GM08714 (cell line): ENCODE results near the gene ATF1.
"Not testable (repeated sequence)": the region's sequence is repeated elsewhere in the genome, so short reads cannot be mapped to it uniquely, and the experiment has no call there.

Experiments
- H3K4me3 ChIP-seq: fragments of 200-500 bp; sonication (Bioruptor generic); 2 replicates; pipeline ENCODE4 v1.5.1; 2014; ENCODE audit warnings: mild to moderate bottlenecking, low read length, inconsistent platforms
- ZNF274 ChIP-seq: IDR thresholded peaks from 2 replicates; pipeline ENCODE4 v1.6.1; 2012; ENCODE audit warnings: mild to moderate bottlenecking, low read depth, low read length

ATF1 gene

DNA sequence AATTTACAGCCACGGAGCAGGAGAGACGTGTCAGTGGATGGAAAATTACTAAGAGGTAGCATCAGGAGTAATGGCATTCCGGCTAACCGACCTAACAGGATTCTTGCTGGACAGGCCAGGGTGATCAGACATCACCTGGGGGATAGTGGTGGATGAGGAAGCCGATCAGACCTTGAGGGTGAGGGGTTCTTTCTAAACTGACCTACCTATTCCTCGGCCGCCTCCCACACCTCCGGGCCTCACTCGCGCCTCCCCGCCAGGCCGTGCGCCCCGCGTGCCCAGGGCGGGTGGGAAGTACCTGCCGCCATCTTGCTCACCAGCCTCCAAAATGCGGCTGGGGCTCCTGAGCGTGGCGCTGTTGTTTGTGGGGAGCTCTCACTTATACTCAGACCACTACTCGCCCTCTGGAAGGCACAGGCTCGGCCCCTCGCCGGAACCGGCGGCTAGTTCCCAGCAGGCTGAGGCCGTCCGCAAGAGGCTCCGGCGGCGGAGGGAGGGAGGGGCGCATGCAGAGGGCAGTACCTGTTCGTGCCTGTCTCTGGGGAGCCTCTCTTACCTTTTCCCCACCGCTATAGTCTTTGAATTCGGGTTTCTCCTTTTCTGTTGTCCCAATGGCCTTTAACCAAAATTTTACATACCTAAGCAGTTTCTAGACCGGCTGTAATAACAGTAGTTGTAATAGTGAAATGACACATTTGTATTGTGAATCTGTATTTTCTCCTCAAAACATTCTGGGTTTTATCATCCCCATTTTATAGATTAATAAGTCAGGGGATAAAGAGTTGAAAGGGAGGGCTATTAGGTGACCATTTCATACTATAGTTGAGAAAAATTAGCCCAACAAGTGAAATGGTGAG is 79.0 kb downstream of the ATF1 start, which contains the start of gene TMPRSS12:
TSS of gene TMPRSS12 (plus strand) at position 290 of the 857 bp plus-strand sequence. CDS start at position 329, 39 bp downstream.
- TF ChIP-seq ZNF274: no peak
- H3K4me3 ChIP-seq: no peak within 1 kb of the TSS

DNA sequence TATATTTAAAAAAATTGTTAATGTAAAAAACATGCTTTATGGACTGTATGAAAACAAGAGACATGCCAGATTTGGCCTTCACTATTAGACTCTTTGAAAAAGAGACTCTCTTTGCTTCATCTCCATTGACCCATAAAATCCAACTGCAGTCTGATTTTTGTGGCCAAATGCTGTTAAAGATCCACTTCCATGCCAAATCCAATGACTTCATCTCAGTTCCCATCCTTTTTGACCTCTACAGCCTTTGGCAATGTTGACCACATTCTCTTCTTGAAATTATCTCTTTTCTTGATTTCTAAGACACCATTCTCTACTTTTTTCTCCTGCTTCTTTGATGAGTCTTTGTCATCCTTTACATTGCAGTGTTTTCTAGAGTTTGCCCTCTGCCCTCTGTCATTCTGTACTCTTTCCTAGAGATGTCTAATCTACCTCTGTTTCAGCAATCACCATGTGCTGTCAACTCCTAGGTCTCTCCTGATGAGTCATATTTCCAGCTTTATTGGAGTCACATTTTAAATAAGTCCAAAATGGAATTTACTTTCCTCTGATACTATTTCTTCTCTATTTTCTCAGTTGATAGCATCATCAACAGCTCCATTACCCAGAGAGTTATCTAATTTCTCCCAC is 81.2 kb downstream of the ATF1 start:
- TF ChIP-seq ZNF274: no peak

DNA sequence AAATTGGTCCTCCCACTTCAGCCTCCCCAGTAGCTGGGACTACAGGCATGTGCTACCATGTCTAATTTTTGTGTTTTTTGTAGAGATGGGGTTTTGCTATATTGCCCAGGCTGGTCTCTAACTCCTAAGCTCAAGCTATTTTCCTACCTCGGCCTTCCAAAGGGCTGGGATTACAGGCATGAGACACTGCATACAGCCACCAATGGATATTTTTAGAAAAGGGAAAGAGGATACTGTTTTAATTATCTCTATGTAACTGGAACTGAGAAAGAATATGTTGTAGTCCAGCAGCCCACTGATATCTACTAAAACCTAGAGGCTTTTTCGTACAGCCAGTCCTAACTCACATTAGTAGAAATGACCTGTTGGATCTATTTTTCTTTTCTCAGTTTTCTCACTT is 85.1 kb downstream of the ATF1 start:
- no peak overlapping the region for H3K4me3 ChIP-seq
- TF ChIP-seq ZNF274: no peak

More for the DNA sequence above, 81.2 kb downstream of the ATF1 start:
- no peak overlapping the region for H3K4me3 ChIP-seq

DNA sequence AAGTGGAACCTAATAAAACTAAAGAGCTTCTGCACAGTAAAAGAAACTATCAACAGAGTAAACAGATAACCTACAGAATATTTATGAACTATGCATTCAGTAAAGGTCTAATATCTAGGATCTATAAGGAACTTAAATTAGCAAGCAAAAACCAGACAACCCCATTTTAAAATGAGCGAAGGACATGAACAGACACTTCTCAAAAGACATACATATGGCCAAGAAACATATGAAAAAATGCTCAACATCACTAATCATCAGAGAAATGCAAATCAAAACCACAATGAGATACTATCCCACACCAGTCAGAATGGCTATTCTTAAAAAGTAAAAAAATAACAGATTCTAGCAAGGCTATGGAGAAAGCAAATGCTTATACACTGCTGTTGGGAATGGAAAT is 91.3 kb downstream of the ATF1 start:
- not testable (repeated sequence) for H3K4me3 ChIP-seq

DNA sequence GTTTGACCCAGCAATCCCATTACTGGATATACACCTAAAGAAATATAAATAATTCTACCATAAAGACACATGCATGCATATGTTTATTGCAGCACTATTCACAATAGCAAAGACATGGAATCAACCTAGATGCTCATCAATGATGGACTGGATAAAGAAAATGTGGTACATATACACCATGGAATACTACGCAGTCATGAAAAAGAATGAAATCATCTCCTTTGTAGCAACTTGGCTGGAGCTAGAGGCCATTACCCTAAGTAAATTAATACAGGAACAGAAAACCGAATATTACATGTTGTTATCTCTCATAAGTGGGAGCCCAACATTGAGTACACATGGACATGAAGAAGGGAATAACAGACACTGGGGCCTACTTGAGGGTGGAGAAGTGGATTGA is 91.8 kb downstream of the ATF1 start:
- H3K4me3 ChIP-seq: not testable (repeated sequence)

DNA sequence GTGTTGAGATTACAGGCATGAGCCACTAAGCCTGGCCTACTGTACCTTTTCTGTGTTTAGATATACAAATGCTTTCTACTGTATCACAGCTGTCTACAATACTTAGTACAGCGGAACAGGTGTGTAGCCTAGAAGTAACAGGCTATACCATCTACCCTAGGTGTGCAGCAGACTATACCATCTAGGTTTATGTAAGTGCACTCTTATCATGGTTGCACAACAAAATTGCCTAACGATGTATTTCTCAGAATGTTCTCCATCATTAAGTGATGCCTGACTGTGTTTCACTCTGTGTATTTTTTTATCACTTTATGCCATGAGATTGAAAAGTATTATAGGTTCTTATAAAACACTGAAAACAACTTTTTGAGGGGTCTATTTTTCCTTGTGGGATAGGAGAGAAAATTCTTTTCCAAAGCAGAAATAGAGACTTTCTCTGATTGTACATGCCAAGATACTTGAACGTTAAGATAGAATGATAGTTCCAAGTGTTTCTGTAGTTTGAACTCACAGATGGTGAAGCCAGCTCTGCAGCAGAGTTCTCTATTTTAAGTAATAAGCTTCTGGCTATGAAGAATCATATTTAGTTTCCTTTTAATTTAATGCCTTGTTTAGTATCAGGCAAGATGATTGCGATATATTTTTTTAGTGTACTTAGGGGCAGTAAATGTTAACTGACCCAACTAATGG is 95.9 kb downstream of the ATF1 start:
- no peak for TF ChIP-seq ZNF274
- no peak overlapping the region for H3K4me3 ChIP-seq

DNA sequence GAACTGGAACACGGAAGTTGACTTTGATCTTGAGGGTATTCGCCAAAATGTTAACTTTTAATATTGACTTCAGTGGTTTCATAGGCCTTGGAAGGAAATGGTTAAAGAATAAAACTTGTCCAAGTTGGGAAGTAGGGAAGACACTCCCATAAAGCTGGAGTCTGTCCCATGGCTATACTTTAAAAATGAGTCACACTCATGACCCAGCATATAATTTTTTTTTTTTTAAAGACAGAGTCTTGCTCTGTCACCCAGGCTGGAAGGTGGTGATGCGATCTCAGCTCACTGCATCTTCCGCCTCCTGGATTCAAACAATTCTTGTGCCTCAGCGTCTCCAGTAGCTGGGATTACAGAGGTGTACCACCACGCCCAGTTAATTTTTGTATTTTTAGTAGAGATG is 98.4 kb downstream of the ATF1 start:
- H3K4me3 ChIP-seq: no peak overlapping the region
- TF ChIP-seq ZNF274: no peak

DNA sequence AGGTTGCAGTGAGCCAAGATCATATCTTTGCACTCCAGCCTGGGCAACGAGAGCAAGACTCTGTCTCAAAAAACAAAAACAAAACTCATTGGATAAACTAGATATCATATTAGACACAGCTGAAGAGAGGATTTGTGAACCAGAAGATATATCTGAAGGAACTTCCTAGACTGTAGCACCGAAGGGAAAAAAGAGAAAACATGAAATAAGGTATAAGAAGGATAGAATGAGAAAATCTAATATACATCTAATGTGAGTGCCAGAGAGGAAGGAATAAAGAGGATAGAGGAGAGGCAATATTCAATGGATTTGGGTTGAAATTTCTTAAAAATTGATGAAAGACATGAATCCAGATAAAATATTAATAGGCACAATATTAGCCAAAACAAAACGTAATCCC is 101.4 kb downstream of the ATF1 start:
- no peak for TF ChIP-seq ZNF274

DNA sequence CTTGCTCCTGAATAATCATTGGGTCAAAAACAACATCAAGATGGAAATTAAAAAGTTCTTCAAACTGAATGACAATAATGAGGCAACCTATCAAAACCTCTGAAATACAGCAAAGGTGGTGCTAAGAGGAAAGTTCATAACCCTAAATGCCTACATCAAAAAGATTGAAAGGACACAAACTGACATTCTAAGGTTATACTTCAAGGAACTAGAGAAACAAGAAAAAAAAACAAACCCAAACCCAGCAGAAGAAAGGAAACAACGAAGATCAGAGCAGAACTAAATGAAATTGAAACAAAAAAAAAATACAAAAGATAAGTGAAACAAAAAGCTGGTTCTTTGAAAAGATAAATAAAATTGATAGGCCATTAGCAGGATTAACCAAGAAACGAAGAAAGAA is 105.0 kb downstream of the ATF1 start:
- H3K4me3 ChIP-seq: not testable (repeated sequence)

More for the DNA sequence above, 101.4 kb downstream of the ATF1 start:
- H3K4me3 ChIP-seq: no peak overlapping the region
